HEK293 (cell line): Measurements from ENCODE around the gene TMEM123.

Experiments used
- CTCF ChIA-PET: fragments of 350-600 bp; formaldehyde crosslinking; extraction: SDS; loops from one replicate; lab custom pipeline; 2021; ENCODE audit warnings: antibody characterized with exemption; lab: Yijun Ruan, JAX
- POLR2A ChIA-PET: fragments of 300-600 bp; formaldehyde crosslinking; extraction: SDS; loops from one replicate; lab custom pipeline; 2020; ENCODE audit warnings: antibody characterized with exemption, inconsistent platforms; lab: Yijun Ruan, JAX
- H3K27ac ChIP-seq: fragments of 200-500 bp; sonication (Bioruptor generic); 2 replicates; pipeline ENCODE4 v1.5.1; 2014; ENCODE audit warnings: low read depth, low read length, control low read depth, inconsistent platforms; ENCODE audit errors: extremely low read depth
- H3K36me3 ChIP-seq, 2 experiments: fragments of 200-500 bp in 1 of 2; sonication (Bioruptor generic) in 1 of 2; 1 replicate in 1 of 2; 2 replicates in 1 of 2; pipeline ENCODE4 v1.5.1; 2014 to 2017; ENCODE audit warnings: inconsistent platforms in 2 of 2, low read length in 2 of 2; ENCODE audit not compliant: control insufficient read depth in 2 of 2, insufficient read depth in 1 of 2
- H3K4me1 ChIP-seq: fragments of 200-500 bp; sonication (Bioruptor generic); 2 replicates; pipeline ENCODE4 v1.5.1; 2014; ENCODE audit warnings: mild to moderate bottlenecking, low read length, inconsistent platforms; ENCODE audit not compliant: control insufficient read depth, insufficient read depth
- H3K4me3 ChIP-seq: 2 replicates; pipeline ENCODE4 v1.5.1; 2011; ENCODE audit warnings: low read depth, mild to moderate bottlenecking, control low read depth, low read length, moderate library complexity
- H3K9me3 ChIP-seq: fragments of 200-500 bp; sonication (Bioruptor generic); 2 replicates; pipeline ENCODE4 v1.5.1; 2014; ENCODE audit warnings: low read depth, low read length, inconsistent platforms; ENCODE audit not compliant: control insufficient read depth, insufficient read depth
- KLF1 ChIP-seq: fragments of 450-650 bp; formaldehyde crosslinking; IDR thresholded peaks from 2 replicates; pipeline ENCODE4 v1.5.1; 2016; ENCODE audit warnings: missing biosample characterization, missing genetic modification characterization
- KLF16 ChIP-seq: fragments of 450-650 bp; formaldehyde crosslinking; IDR thresholded peaks from 2 replicates; pipeline ENCODE4 v1.5.1; 2017; ENCODE audit warnings: missing biosample characterization, missing genetic modification characterization
- OSR2 ChIP-seq: fragments of 450-650 bp; formaldehyde crosslinking; IDR thresholded peaks from 2 replicates; pipeline ENCODE4 v1.5.1; 2016; ENCODE audit warnings: missing biosample characterization, missing genetic modification characterization
- PRDM1 ChIP-seq: fragments of 450-650 bp; formaldehyde crosslinking; IDR thresholded peaks from 2 replicates; pipeline ENCODE4; 2016; ENCODE audit warnings: missing biosample characterization, missing genetic modification characterization
- REPIN1 ChIP-seq: fragments of 450-650 bp; formaldehyde crosslinking; IDR thresholded peaks from 2 replicates; pipeline ENCODE4 v1.5.1; 2017; ENCODE audit warnings: missing biosample characterization, missing genetic modification characterization, low read depth
- SP7 ChIP-seq: fragments of 450-650 bp; formaldehyde crosslinking; IDR thresholded peaks from 2 replicates; pipeline ENCODE4 v1.5.1; 2016; ENCODE audit warnings: missing biosample characterization, missing genetic modification characterization
- TRIM28 ChIP-seq: IDR thresholded peaks from 2 replicates; pipeline ENCODE4 v1.6.1; 2011; ENCODE audit warnings: low read length, control low read depth, borderline replicate concordance
- TSHZ1 ChIP-seq: fragments of 450-650 bp; formaldehyde crosslinking; IDR thresholded peaks from 2 replicates; pipeline ENCODE4 v1.5.1; 2016; ENCODE audit warnings: missing biosample characterization, missing genetic modification characterization, borderline replicate concordance
- YY2 ChIP-seq: fragments of 450-650 bp; formaldehyde crosslinking; IDR thresholded peaks from 2 replicates; pipeline ENCODE4 v1.5.1; 2016; ENCODE audit warnings: missing biosample characterization, missing genetic modification characterization
- ZBTB1 ChIP-seq: fragments of 450-650 bp; formaldehyde crosslinking; IDR thresholded peaks from 2 replicates; pipeline ENCODE4 v1.5.1; 2016; ENCODE audit warnings: missing biosample characterization, missing genetic modification characterization
- ZNF266 ChIP-seq: fragments of 450-650 bp; formaldehyde crosslinking; IDR thresholded peaks from 2 replicates; pipeline ENCODE4 v1.5.1; 2016; ENCODE audit warnings: missing biosample characterization, missing genetic modification characterization, low read depth
- ZNF292 ChIP-seq: fragments of 450-650 bp; formaldehyde crosslinking; IDR thresholded peaks from 2 replicates; pipeline ENCODE4 v1.5.1; 2016; ENCODE audit warnings: low read depth, missing biosample characterization, missing genetic modification characterization, borderline replicate concordance
- ZNF341 ChIP-seq: fragments of 450-650 bp; formaldehyde crosslinking; IDR thresholded peaks from 2 replicates; pipeline ENCODE4; 2016; ENCODE audit warnings: low read depth, missing biosample characterization, missing genetic modification characterization
- ZNF510 ChIP-seq: fragments of 450-650 bp; formaldehyde crosslinking; IDR thresholded peaks from 2 replicates; pipeline ENCODE4 v1.5.1; 2018; ENCODE audit warnings: mild to moderate bottlenecking, missing genetic modification characterization, missing biosample characterization; ENCODE audit not compliant: insufficient replicate concordance
- ZNF561 ChIP-seq: fragments of 450-650 bp; IDR thresholded peaks from 2 replicates; pipeline ENCODE4 v1.5.1; 2018; ENCODE audit warnings: missing biosample characterization, missing genetic modification characterization, borderline replicate concordance
- ZNF585B ChIP-seq: fragments of 450-650 bp; formaldehyde crosslinking; IDR thresholded peaks from 2 replicates; pipeline ENCODE4 v1.5.1; 2016; ENCODE audit warnings: missing biosample characterization, missing genetic modification characterization
- ZNF596 ChIP-seq: fragments of 450-650 bp; IDR thresholded peaks from 2 replicates; pipeline ENCODE4 v1.5.0; 2018; ENCODE audit warnings: missing biosample characterization, mild to moderate bottlenecking, missing genetic modification characterization, moderate library complexity
- ZNF623 ChIP-seq: fragments of 450-650 bp; formaldehyde crosslinking; IDR thresholded peaks from 2 replicates; pipeline ENCODE4 v1.5.1; 2016; ENCODE audit warnings: missing biosample characterization, missing genetic modification characterization
- ZNF629 ChIP-seq: fragments of 450-650 bp; formaldehyde crosslinking; IDR thresholded peaks from 2 replicates; pipeline ENCODE4 v1.5.1; 2017; ENCODE audit warnings: missing biosample characterization, missing genetic modification characterization
- ZNF768 ChIP-seq: fragments of 450-650 bp; formaldehyde crosslinking; IDR thresholded peaks from 2 replicates; pipeline ENCODE4 v1.5.1; 2018; ENCODE audit warnings: missing biosample characterization, mild to moderate bottlenecking, missing genetic modification characterization
- TF ChIP-seq, protein P1 (sequence below): fragments of 450-650 bp; formaldehyde crosslinking; IDR thresholded peaks from 2 replicates; pipeline ENCODE4 v1.5.1; 2016; ENCODE audit warnings: missing biosample characterization, missing genetic modification characterization
- TF ChIP-seq, protein P2 (sequence below): fragments of 450-650 bp; formaldehyde crosslinking; IDR thresholded peaks from 2 replicates; pipeline ENCODE4 v1.5.1; 2016; ENCODE audit warnings: missing biosample characterization, missing genetic modification characterization
- TF ChIP-seq, protein P3 (sequence below): fragments of 450-650 bp; formaldehyde crosslinking; IDR thresholded peaks from 2 replicates; pipeline ENCODE4 v1.5.1; 2016; ENCODE audit warnings: missing biosample characterization, missing genetic modification characterization

Gene TMEM123

DNA sequence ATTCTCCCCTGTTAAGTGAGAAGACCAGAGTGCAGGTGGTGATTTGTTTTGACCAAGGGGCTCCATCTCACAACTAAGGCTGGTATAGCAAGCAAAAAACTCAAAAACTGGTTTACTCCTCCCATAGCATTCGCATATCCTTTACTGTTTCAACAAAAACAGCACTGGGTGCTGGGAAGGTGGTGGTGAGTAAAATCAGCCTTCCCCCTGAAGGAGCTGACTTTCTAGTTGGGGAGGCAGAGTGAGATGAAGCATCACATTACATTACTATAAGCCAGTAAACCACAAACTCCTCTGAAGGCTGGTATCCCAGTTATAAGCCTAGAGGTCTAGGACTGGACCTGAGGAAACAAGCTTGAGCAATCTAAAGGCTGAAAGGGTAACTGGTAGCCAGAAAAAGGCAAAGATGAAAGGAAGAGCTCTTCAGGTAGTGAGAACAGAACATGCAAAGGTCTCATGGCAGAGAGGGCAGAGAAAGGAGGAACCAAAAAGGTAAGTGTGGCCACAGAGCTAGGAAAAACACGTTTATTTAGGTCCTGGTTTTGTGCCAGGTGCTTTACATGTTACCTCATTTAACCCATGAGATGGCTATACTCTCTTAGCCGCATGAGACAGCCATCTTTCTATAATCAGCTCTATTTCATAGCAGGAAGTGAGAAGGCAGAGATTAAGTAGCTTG, 22.3 kb downstream of the TMEM123 start (continued):
- no peak for TF ChIP-seq TSHZ1 (tag by site-specific recombination)
- TF ChIP-seq, protein P1, sequence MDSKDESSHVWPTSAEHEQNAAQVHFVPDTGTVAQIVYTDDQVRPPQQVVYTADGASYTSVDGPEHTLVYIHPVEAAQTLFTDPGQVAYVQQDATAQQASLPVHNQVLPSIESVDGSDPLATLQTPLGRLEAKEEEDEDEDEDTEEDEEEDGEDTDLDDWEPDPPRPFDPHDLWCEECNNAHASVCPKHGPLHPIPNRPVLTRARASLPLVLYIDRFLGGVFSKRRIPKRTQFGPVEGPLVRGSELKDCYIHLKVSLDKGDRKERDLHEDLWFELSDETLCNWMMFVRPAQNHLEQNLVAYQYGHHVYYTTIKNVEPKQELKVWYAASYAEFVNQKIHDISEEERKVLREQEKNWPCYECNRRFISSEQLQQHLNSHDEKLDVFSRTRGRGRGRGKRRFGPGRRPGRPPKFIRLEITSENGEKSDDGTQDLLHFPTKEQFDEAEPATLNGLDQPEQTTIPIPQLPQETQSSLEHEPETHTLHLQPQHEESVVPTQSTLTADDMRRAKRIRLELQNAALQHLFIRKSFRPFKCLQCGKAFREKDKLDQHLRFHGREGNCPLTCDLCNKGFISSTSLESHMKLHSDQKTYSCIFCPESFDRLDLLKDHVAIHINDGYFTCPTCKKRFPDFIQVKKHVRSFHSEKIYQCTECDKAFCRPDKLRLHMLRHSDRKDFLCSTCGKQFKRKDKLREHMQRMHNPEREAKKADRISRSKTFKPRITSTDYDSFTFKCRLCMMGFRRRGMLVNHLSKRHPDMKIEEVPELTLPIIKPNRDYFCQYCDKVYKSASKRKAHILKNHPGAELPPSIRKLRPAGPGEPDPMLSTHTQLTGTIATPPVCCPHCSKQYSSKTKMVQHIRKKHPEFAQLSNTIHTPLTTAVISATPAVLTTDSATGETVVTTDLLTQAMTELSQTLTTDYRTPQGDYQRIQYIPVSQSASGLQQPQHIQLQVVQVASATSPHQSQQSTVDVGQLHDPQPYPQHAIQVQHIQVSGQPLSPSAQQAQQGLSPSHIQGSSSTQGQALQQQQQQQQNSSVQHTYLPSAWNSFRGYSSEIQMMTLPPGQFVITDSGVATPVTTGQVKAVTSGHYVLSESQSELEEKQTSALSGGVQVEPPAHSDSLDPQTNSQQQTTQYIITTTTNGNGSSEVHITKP (tag by site-specific recombination) = no peak
- TF ChIP-seq ZNF266 = no peak
- no peak for TF ChIP-seq ZNF585B (tag by site-specific recombination)
- TF ChIP-seq REPIN1 = no peak
- TF ChIP-seq ZNF510 = no peak
- TF ChIP-seq ZNF768 (tag by site-specific recombination) = no peak
- no peak for TF ChIP-seq ZBTB1
- no peak for TF ChIP-seq ZNF341 (tag by site-specific recombination)
- no peak for TF ChIP-seq SP7 (tag by site-specific recombination)

DNA sequence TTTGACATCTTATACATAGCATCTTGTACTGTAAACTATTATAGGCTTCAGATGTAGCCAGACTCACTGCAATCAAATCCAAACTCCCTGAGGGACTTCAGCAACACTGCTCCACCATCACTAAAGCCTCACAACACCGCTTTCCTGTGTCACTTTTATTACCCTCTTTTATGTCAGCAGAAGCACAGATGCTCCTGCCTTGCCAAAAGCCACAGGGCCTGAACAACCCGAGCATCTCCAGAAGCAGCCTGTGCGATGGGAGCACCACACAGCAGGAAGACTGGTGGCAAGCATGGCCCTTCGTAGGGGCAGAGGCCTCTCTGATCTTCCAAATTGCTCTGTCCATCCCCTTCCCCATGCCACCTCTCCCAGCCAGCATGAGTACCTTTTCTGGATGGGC, 22.9 kb downstream of the TMEM123 start:
- H3K27ac ChIP-seq = no peak overlapping the region
- POLR2A ChIA-PET = no interaction called here
- H3K4me3 ChIP-seq = no peak overlapping the region
- H3K9me3 ChIP-seq = no peaks in the 10 kb centered on the region
- H3K36me3 ChIP-seq = peaks cover 0 to 10% of the 10 kb centered on the region in 2 experiments; a peak in 1 of 3 replicates
- H3K4me1 ChIP-seq = no peaks in the 10 kb centered on the region
- CTCF ChIA-PET = no interaction called here
- peak; percentile 79; the same call in 1 of the 2 replicates for TF ChIP-seq OSR2 (tag by site-specific recombination)
- TF ChIP-seq, protein P2, sequence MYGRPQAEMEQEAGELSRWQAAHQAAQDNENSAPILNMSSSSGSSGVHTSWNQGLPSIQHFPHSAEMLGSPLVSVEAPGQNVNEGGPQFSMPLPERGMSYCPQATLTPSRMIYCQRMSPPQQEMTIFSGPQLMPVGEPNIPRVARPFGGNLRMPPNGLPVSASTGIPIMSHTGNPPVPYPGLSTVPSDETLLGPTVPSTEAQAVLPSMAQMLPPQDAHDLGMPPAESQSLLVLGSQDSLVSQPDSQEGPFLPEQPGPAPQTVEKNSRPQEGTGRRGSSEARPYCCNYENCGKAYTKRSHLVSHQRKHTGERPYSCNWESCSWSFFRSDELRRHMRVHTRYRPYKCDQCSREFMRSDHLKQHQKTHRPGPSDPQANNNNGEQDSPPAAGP (tag by site-specific recombination) = no peak

GRCh38 chr11:102429226-102429625, 23.3 kb downstream of the TMEM123 start:
- Histone ChIP-seq H3K4me1 (no peaks in the 10 kb centered on the region), H3K27ac (no peak overlapping the region)
- TF ChIP-seq, protein P3, sequence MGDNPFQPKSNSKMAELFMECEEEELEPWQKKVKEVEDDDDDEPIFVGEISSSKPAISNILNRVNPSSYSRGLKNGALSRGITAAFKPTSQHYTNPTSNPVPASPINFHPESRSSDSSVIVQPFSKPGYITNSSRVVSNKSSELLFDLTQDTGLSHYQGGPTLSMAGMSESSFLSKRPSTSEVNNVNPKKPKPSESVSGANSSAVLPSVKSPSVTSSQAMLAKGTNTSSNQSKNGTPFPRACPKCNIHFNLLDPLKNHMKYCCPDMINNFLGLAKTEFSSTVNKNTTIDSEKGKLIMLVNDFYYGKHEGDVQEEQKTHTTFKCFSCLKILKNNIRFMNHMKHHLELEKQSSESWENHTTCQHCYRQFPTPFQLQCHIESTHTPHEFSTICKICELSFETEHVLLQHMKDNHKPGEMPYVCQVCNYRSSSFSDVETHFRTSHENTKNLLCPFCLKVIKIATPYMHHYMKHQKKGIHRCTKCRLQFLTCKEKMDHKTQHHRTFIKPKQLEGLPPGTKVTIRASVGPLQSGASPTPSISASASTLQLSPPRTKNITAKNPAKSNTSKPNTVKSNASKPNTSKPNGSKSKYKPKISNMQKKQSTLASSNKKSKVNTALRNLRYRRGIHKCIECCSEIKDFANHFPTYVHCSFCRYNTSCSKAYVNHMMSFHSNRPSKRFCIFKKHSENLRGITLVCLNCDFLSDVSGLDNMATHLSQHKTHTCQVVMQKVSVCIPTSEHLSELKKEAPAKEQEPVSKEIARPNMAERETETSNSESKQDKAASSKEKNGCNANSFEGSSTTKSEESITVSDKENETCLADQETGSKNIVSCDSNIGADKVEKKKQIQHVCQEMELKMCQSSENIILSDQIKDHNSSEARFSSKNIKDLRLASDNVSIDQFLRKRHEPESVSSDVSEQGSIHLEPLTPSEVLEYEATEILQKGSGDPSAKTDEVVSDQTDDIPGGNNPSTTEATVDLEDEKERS (tag by site-specific recombination) = no peak
- TF ChIP-seq KLF1 (tag by site-specific recombination) = no peak
- no peak for TF ChIP-seq ZNF623 (tag by site-specific recombination)
- TF ChIP-seq ZNF629 (tag by site-specific recombination) = no peak
- TF ChIP-seq ZNF561 (tag by site-specific recombination) = no peak
- TF ChIP-seq ZNF596 (tag by site-specific recombination) = no peak
- TF ChIP-seq KLF16 = no peak
- no peak for TF ChIP-seq ZNF292
- TF ChIP-seq YY2 = no peak
- no peak for TF ChIP-seq PRDM1 (tag by site-specific recombination)
- TF ChIP-seq TRIM28 = no peak
- TF ChIP-seq, all 188 proteins: peak for 0
- ChIA-PET POLR2A (no interaction called here), CTCF (no interaction called here)
- Histone ChIP-seq H3K4me3 (no peak overlapping the region), H3K36me3 (peaks cover 0 to 10% of the 10 kb centered on the region in 2 experiments; a peak in 1 of 3 replicates), H3K9me3 (no peaks in the 10 kb centered on the region)
